BE2C (cell line): ENCODE data around the gene MBP.

ENCODE experiments used
- DNase-seq: peaks from one replicate; pipeline ENCODE4 v3.0.0-alpha.2; 2020
- H3K27me3 ChIP-seq: fragments of 250-450 bp; sonication (Bioruptor Pico); 2 replicates; pipeline ENCODE4 v1.5.1; 2020; ENCODE audit warnings: mild to moderate bottlenecking
- H3K36me3 ChIP-seq: fragments of 250-450 bp; sonication (Bioruptor Pico); 2 replicates; pipeline ENCODE4 v1.5.1; 2020; ENCODE audit warnings: mild to moderate bottlenecking
- H3K4me1 ChIP-seq: fragments of 250-450 bp; sonication (Bioruptor Pico); 2 replicates; pipeline ENCODE4 v1.5.1; 2020
- H3K4me3 ChIP-seq: 2 replicates; pipeline ENCODE4 v1.5.1; 2011; ENCODE audit warnings: low read depth, low read length
- H3K9me3 ChIP-seq: fragments of 250-450 bp; sonication (Bioruptor Pico); 2 replicates; pipeline ENCODE4 v1.5.1; 2020
- TF ChIP-seq, protein P1 (sequence below): IDR thresholded peaks from 2 replicates; pipeline ENCODE4 v1.5.1; 2012; ENCODE audit warnings: mild to moderate bottlenecking, low read depth, low read length

MBP gene

DNA sequence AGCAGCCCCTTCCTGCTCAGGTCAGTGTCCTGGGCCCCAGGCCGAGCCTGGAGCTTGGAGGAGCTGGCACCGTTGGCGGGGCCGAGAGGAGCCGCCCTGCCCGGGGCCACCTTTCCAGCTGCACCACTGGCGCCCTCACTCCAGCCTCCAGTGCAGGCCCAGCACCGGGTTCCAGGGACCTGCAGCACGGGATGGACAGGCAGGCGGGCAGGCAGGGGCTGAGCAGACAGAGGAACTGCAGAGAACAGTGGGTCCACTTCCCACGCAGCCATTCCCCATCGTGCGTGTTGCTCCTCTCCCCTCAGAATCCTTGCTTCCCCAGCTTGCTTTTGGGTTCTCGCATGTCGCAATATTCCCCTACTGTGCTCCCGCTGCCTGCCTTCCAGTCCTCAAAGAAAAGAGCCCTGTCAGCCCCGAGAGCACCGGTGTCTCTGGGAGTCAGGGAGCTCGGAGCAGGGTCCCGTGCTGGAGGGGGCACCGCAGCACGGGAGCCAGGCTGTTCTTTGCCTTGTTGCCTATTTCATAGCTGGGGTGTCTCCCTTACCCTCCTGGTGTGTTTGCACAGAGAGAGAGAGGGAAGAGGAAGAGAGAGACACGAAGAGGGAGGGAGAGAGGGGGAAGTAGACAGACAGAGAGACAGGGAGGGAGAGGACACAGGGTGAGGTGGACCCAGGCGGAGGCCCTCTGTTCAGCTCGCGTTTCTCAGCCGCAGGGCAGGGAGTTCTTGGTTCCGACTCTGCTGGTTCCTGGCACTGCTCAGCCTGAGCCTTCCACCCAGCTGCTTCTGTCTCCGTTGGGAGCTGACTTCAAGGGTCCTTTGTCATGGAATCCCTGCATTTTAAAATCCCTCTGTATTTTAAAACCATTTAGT lies 126.0 kb downstream of the MBP start:
- Histone ChIP-seq H3K36me3 (no peaks in the 10 kb centered on the region), H3K4me1 (no peaks in the 10 kb centered on the region), H3K4me3 (no peak overlapping the region), H3K9me3 (no peaks in the 10 kb centered on the region), H3K27me3 (no peaks in the 10 kb centered on the region)
- TF ChIP-seq, protein P1, sequence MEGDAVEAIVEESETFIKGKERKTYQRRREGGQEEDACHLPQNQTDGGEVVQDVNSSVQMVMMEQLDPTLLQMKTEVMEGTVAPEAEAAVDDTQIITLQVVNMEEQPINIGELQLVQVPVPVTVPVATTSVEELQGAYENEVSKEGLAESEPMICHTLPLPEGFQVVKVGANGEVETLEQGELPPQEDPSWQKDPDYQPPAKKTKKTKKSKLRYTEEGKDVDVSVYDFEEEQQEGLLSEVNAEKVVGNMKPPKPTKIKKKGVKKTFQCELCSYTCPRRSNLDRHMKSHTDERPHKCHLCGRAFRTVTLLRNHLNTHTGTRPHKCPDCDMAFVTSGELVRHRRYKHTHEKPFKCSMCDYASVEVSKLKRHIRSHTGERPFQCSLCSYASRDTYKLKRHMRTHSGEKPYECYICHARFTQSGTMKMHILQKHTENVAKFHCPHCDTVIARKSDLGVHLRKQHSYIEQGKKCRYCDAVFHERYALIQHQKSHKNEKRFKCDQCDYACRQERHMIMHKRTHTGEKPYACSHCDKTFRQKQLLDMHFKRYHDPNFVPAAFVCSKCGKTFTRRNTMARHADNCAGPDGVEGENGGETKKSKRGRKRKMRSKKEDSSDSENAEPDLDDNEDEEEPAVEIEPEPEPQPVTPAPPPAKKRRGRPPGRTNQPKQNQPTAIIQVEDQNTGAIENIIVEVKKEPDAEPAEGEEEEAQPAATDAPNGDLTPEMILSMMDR, result no peak
- DNase-seq, result no peak

DNA sequence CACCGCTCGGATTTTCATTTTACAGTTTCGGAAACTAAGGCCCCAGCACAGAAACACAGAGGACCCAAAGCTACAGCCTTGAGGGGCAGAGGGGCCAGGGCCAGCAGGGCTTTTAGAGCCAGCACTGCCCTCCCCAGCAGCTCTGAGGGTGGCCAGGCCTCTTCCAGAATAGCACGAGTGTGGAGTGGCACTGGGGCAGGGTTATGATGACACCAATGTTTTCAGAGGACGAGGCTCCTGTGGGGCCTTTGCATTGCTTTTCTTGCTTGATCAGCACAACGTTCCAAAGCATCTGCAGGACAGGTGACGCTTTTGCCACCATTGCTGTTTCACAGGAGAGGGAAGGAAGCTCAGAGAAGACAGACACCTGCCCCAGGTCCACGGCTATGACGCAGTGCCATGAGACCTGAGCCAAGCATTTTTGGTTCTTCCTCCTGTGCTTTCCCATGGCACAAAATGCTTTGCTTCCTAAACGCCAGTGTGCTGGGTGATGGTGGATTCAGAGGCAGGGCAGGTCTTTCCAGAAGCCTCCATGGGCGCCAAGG lies 126.9 kb downstream of the MBP start:
- TF ChIP-seq, protein P1, result no peak

DNA sequence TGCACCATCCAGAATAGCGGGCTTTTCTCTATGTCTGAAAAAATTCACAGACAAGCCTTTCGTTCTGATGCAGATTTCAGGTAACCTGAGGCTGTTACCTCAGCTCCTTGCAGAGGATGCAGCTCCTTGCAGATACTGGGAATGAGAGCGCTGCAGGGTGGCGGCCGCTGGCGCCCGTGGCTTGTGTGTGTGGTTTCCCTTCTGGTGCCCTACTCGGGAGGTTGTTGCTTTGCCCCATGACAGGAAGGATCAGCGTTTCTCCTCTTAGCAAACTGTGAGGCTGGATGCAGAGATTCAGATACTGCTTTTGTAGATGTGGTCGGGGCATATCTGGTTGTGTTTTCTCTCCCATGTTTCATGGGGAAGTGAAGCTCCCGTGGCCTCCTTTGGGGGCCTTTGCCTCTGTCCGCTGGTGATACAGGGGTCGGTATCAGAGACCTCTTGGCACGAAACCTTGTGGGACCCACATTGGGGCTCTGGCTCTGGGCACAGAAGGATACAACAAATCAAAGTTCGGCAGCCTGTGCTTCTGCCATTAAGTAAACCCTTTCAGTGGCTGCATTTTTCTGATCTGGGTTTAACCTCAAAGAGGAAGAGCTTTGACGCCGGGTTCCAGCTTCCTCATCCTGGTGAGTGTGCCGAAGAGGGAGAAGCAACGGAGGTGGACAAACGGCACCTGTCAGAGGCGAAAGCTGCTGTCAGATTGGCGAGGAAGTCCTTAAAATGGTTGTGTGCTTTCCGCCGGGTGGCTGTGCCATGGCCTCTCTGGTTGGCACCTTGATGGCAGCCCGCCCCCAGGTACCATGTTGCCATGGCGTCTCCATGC lies 127.8 kb downstream of the MBP start:
- TF ChIP-seq, protein P1, result no peak
- no peaks in the 10 kb centered on the region for H3K4me1 ChIP-seq
- no peak for DNase-seq
- H3K27me3 ChIP-seq, result no peaks in the 10 kb centered on the region
- no peaks in the 10 kb centered on the region for H3K36me3 ChIP-seq
- H3K4me3 ChIP-seq, result no peak overlapping the region
- H3K9me3 ChIP-seq, result no peaks in the 10 kb centered on the region

More for the DNA sequence above, 126.9 kb downstream of the MBP start:
- Histone ChIP-seq H3K4me1 (no peaks in the 10 kb centered on the region), H3K27me3 (no peaks in the 10 kb centered on the region), H3K4me3 (no peak overlapping the region), H3K9me3 (no peaks in the 10 kb centered on the region), H3K36me3 (no peaks in the 10 kb centered on the region)
- DNase-seq, result no peak

DNA sequence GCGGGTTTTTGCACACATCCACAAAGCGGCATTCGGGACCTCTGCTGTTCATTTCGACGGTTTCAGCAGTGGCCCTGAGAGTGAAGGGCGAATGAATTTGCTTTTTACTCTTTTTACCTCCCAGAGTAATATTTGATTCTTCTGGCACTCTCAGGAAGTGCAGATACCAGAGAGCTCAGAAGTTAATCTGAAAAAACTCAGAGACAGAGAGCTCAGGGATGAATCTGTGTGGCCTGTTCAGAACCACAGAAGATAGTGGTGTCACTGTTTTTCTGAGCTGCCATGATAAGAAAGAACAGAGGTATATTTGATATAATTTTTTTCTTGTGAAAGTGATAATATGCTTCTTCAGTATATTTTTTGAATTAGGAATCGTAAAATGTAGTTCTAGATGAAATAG lies 129.3 kb downstream of the MBP start:
- H3K9me3 ChIP-seq, result no peaks in the 10 kb centered on the region
- H3K4me1 ChIP-seq, result no peaks in the 10 kb centered on the region
- H3K4me3 ChIP-seq, result no peak overlapping the region
- DNase-seq, result no peak
- no peaks in the 10 kb centered on the region for H3K27me3 ChIP-seq
- no peaks in the 10 kb centered on the region for H3K36me3 ChIP-seq
- TF ChIP-seq, protein P1, result no peak

DNA sequence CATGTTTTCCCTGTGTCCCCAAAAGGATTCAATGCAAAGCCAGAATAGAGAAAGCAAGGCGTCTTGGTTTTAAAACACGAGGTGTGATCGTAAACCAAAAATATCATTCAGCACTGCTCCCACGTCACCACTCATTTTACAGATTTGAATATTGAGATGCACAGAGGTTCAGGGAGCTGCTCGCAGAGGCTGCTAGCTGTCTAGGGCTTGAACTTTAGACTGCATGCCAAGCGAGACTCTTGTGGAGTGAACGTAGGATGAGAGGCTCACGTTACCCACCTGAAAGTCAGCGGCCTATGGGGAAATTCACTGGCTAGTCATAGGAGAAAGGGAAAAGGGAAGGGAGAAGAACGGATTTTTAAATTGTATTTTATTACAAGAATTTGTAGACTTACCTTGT lies 130.1 kb downstream of the MBP start:
- H3K4me1 ChIP-seq, result no peaks in the 10 kb centered on the region
- no peak overlapping the region for H3K4me3 ChIP-seq
- H3K27me3 ChIP-seq, result no peaks in the 10 kb centered on the region
- DNase-seq, result no peak
- TF ChIP-seq, protein P1, result no peak
- no peaks in the 10 kb centered on the region for H3K36me3 ChIP-seq
- H3K9me3 ChIP-seq, result no peaks in the 10 kb centered on the region
